MM.1S (cell line): ENCODE measurements around the gene TUBGCP2.

ENCODE experiments used
- DNase-seq: peaks from one replicate; pipeline ENCODE4 v3.0.0-alpha.2; 2015
- H2AFZ ChIP-seq: fragments of 300-600 bp; sonication (generic); 2 replicates; pipeline ENCODE4 v1.6.0; 2016; ENCODE audit warnings: antibody characterized with exemption, low read length
- H3F3A ChIP-seq: fragments of 300-600 bp; sonication (generic); 2 replicates; pipeline ENCODE4 v1.6.1; 2016; ENCODE audit warnings: mild to moderate bottlenecking, antibody characterized with exemption, low read length, moderate library complexity, mixed read lengths; ENCODE audit not compliant: insufficient read depth
- H3K27ac ChIP-seq: fragments of 300-600 bp; sonication (generic); 2 replicates; pipeline ENCODE4 v1.5.1; 2016; ENCODE audit warnings: mild to moderate bottlenecking, low read length
- H3K27me3 ChIP-seq: fragments of 300-600 bp; sonication (generic); replicated peaks from 2 replicates; pipeline ENCODE4 v1.6.0; 2016; ENCODE audit warnings: low read length; ENCODE audit not compliant: insufficient read depth
- H3K36me3 ChIP-seq: fragments of 300-600 bp; sonication (generic); replicated peaks from 2 replicates; pipeline ENCODE4 v1.6.1; 2016; ENCODE audit warnings: mild to moderate bottlenecking, low read length, mixed read lengths; ENCODE audit not compliant: insufficient read depth
- H3K4me1 ChIP-seq: fragments of 300-600 bp; sonication (generic); 2 replicates; pipeline ENCODE4 v1.6.1; 2016; ENCODE audit warnings: low read length, mixed read lengths
- H3K4me2 ChIP-seq: fragments of 300-600 bp; sonication (generic); 2 replicates; pipeline ENCODE4 v1.6.0; 2016; ENCODE audit warnings: low read depth, low read length
- H3K4me3 ChIP-seq: fragments of 300-600 bp; sonication (generic); 2 replicates; pipeline ENCODE4 v1.5.1; 2016; ENCODE audit warnings: low read length, mixed read lengths
- H3K79me2 ChIP-seq: fragments of 300-600 bp; sonication (generic); 2 replicates; pipeline ENCODE4 v1.6.1; 2016; ENCODE audit warnings: mixed run types, low read length, mixed read lengths
- H3K9ac ChIP-seq: fragments of 300-600 bp; sonication (generic); 2 replicates; pipeline ENCODE4 v1.6.1; 2016; ENCODE audit warnings: low read length, mixed read lengths
- H3K9me2 ChIP-seq: fragments of 300-600 bp; sonication (generic); replicated peaks from 2 replicates; pipeline ENCODE4 v1.6.1; 2016; ENCODE audit warnings: mild to moderate bottlenecking, low read length, mixed read lengths; ENCODE audit not compliant: insufficient read depth
- H3K9me3 ChIP-seq: fragments of 300-600 bp; sonication (generic); replicated peaks from 2 replicates; pipeline ENCODE4 v1.6.1; 2016; ENCODE audit warnings: mild to moderate bottlenecking, low read length, mixed read lengths; ENCODE audit not compliant: insufficient read depth
- H4K20me1 ChIP-seq: fragments of 300-600 bp; sonication (generic); 2 replicates; pipeline ENCODE4 v1.6.1; 2016; ENCODE audit warnings: mild to moderate bottlenecking, low read length, moderate library complexity, mixed read lengths; ENCODE audit not compliant: insufficient read depth
- CTCF ChIP-seq: fragments of 300-600 bp; sonication (generic); IDR thresholded peaks from 2 replicates; pipeline ENCODE4 v1.5.1; 2016; ENCODE audit warnings: antibody characterized with exemption, low read length, mixed read lengths
- EZH2 ChIP-seq: fragments of 300-600 bp; sonication (generic); optimal IDR thresholded peaks from 2 replicates; pipeline ENCODE3; 2017; ENCODE audit warnings: low read depth, mild to moderate bottlenecking, antibody characterized with exemption, low read length, mixed read lengths
- EZH2phosphoT487 ChIP-seq: fragments of 300-600 bp; sonication (generic); IDR thresholded peaks from 2 replicates; pipeline ENCODE4 v1.6.1; 2018; ENCODE audit warnings: antibody characterized with exemption, low read length

TUBGCP2 gene

GRCh38 chr10:133315847-133316246 is 7.2 kb upstream of the TUBGCP2 start:
- H3K4me3 ChIP-seq = no peak overlapping the region
- no peaks in the 10 kb centered on the region for H4K20me1 ChIP-seq
- no peaks in the 10 kb centered on the region for H3K9me3 ChIP-seq
- no peaks in the 10 kb centered on the region for H3F3A ChIP-seq
- H3K4me1 ChIP-seq = no peaks in the 10 kb centered on the region
- no peak overlapping the region for H3K9ac ChIP-seq
- no peak overlapping the region for H3K4me2 ChIP-seq
- no peaks in the 10 kb centered on the region for H3K9me2 ChIP-seq
- no peaks in the 10 kb centered on the region for H3K79me2 ChIP-seq
- no peak for DNase-seq
- TF ChIP-seq EZH2phosphoT487 (no peak), EZH2 (no peak), CTCF (no peak)
- no peaks in the 10 kb centered on the region for H3K27me3 ChIP-seq
- H3K27ac ChIP-seq = no peak overlapping the region
- H2AFZ ChIP-seq = no peak overlapping the region
- no peaks in the 10 kb centered on the region for H3K36me3 ChIP-seq

GRCh38 chr10:133314911-133315310 is 6.2 kb upstream of the TUBGCP2 start:
- Histone ChIP-seq H3K4me2 (no peak overlapping the region), H3K9me2 (no peaks in the 10 kb centered on the region), H3K9me3 (no peaks in the 10 kb centered on the region), H3K9ac (no peak overlapping the region), H3K4me1 (no peaks in the 10 kb centered on the region), H4K20me1 (no peaks in the 10 kb centered on the region), H3K36me3 (no peaks in the 10 kb centered on the region), H3F3A (no peaks in the 10 kb centered on the region), H3K27me3 (no peaks in the 10 kb centered on the region), H3K4me3 (no peak overlapping the region), H3K27ac (no peak overlapping the region), H2AFZ (no peak overlapping the region), H3K79me2 (no peaks in the 10 kb centered on the region)
- DNase-seq = no peak
- TF ChIP-seq EZH2 = no peak
- no peak for TF ChIP-seq EZH2phosphoT487
- no peak for TF ChIP-seq CTCF

- peaks cover 5% of the 10 kb centered on the region; the same call in 1 of the 2 replicates for H3K4me1 ChIP-seq
- H3K4me2 ChIP-seq = no peak overlapping the region
- no peaks in the 10 kb centered on the region for H3K36me3 ChIP-seq
- no peak overlapping the region for H3K9ac ChIP-seq
- H3F3A ChIP-seq = peaks cover 2% of the 10 kb centered on the region; the same call in 1 of the 2 replicates
- TF ChIP-seq EZH2phosphoT487 = no peak
- H3K9me3 ChIP-seq = no peaks in the 10 kb centered on the region
- H3K79me2 ChIP-seq = peaks cover 5% of the 10 kb centered on the region
- H3K4me3 ChIP-seq = no peak overlapping the region
- no peak overlapping the region for H2AFZ ChIP-seq
- H3K9me2 ChIP-seq = no peaks in the 10 kb centered on the region
- no peak overlapping the region for H3K27ac ChIP-seq
- DNase-seq = no peak
- no peaks in the 10 kb centered on the region for H4K20me1 ChIP-seq
- H3K27me3 ChIP-seq = no peaks in the 10 kb centered on the region
Observed at GRCh38 chr10:133313192-133313591, 4.5 kb upstream of the TUBGCP2 start.

- peaks cover 5% of the 10 kb centered on the region; the same call in 1 of the 2 replicates for H3K4me1 ChIP-seq
Observed at GRCh38 chr10:133312769-133313145, 4.1 kb upstream of the TUBGCP2 start.

More at GRCh38 chr10:133312769-133313145, 4.1 kb upstream of the TUBGCP2 start:
- Histone ChIP-seq H3K9me3 (no peaks in the 10 kb centered on the region), H3K4me3 (no peak overlapping the region), H3K36me3 (no peaks in the 10 kb centered on the region), H3K27ac (no peak overlapping the region), H2AFZ (no peak overlapping the region), H3K4me2 (no peak overlapping the region), H3K9ac (no peak overlapping the region), H3K9me2 (no peaks in the 10 kb centered on the region), H3F3A (peaks cover 6% of the 10 kb centered on the region; the same call in 1 of the 2 replicates), H3K27me3 (no peaks in the 10 kb centered on the region), H4K20me1 (no peaks in the 10 kb centered on the region), H3K79me2 (peaks cover 9% of the 10 kb centered on the region)
- no peak for DNase-seq
- TF ChIP-seq EZH2 (no peak), EZH2phosphoT487 (no peak), CTCF (no peak)
